ENCODE results near the gene ZC3HAV1L. TPM values are rescaled to one million over a fixed set of nuclear protein-coding genes. Genes with fewer than 3 reads are reported as not detected.
"Not testable (repeated sequence)": the region's sequence is repeated elsewhere in the genome, so short reads cannot be mapped to it uniquely, and the experiment has no call there.

The ZC3HAV1L gene
- total and polyA plus RNA-seq, 12 donors: 0.30 to 27.2 (median 13.0) TPM

DNA sequence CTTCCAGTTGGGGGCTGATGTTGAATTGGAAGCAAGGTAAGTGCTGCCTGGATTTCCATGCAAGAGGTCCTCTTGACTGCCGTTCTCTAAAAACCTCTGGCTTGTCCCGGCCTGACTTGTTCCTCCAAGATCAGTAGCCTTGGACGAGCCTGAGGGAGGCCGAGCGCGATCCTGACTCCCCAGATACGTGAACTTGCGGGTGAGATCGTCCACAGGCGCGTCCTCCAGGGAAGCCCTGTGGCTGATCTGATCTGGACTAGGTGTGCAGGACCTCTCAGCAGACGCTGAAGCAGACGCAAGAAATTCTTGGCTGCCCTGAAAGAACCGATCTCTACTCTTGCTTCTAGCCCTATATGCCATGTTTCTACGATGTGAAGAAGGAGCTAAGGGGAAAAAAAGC lies 44.0 kb upstream of the ZC3HAV1L start:
- no peak for TF ChIP-seq POLR2A (IDR thresholded peaks at IDR 0.05)
- TF ChIP-seq, protein P1, sequence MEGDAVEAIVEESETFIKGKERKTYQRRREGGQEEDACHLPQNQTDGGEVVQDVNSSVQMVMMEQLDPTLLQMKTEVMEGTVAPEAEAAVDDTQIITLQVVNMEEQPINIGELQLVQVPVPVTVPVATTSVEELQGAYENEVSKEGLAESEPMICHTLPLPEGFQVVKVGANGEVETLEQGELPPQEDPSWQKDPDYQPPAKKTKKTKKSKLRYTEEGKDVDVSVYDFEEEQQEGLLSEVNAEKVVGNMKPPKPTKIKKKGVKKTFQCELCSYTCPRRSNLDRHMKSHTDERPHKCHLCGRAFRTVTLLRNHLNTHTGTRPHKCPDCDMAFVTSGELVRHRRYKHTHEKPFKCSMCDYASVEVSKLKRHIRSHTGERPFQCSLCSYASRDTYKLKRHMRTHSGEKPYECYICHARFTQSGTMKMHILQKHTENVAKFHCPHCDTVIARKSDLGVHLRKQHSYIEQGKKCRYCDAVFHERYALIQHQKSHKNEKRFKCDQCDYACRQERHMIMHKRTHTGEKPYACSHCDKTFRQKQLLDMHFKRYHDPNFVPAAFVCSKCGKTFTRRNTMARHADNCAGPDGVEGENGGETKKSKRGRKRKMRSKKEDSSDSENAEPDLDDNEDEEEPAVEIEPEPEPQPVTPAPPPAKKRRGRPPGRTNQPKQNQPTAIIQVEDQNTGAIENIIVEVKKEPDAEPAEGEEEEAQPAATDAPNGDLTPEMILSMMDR (IDR thresholded peaks at IDR 0.05): no peak
- Histone ChIP-seq H3K4me3 (no peak overlapping the region), H3K27me3 (no peaks in the 10 kb centered on the region), H3K4me1 (replicated peaks in 1 of 2) (peaks cover 0 to 1% of the 10 kb centered on the region in 2 donors), H3K36me3 (replicated peaks in 1 of 2) (peaks cover 0 to 95% of the 10 kb centered on the region in 2 donors), H3K27ac (no peak overlapping the region), H3K9me3 (replicated peaks in 1 of 3) (no peaks in the 10 kb centered on the region)
- WGBS, 4 donors: 93 to 96% (median 94%) methylated on average over 15 of the region's 15 CpGs
- DNase-seq: no peak
- intact Hi-C loops (cut with DNase I): loop anchor here (10.0 kb wide), 1 partner anchor 195 kb away; no protein-coding TSS in a partner anchor

DNA sequence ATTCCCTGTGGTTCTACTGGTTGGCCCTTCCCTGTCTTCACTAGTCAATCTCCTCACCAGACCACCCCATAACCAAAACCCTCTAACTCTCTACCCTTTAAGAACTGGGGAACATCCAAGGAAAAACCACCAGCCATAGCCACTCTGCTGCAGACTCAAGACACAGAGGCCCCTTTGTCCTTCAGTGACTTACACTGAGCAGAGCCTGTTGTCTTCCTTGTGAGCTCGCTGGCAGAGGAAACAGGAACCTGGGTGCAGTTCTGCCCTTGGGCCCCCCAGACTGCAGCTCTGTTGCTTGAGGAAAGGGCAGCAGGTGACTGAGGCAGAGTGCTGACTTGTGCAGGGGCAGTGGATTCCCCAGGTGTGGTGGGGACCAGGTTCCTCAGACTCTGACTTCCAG lies 43.1 kb upstream of the ZC3HAV1L start:
- Histone ChIP-seq H3K4me3 (no peak overlapping the region), H3K4me1 (replicated peaks in 1 of 2) (peaks cover 0 to 6% of the 10 kb centered on the region in 2 donors), H3K27ac (no peak overlapping the region), H3K27me3 (no peaks in the 10 kb centered on the region), H3K9me3 (replicated peaks in 1 of 3) (no peaks in the 10 kb centered on the region), H3K36me3 (replicated peaks in 1 of 2) (peaks cover 0 to 90% of the 10 kb centered on the region in 2 donors)
- intact Hi-C loops (cut with DNase I): loop anchor here (10.0 kb wide), 1 partner anchor 194 kb away; no protein-coding TSS in a partner anchor
- WGBS, 4 donors: 77 to 100% (median 89%) methylated on average over 1 of the region's 1 CpG
- DNase-seq: no peak
- no peak for TF ChIP-seq POLR2A (IDR thresholded peaks at IDR 0.05)
- TF ChIP-seq, protein P1 (IDR thresholded peaks at IDR 0.05): no peak

DNA sequence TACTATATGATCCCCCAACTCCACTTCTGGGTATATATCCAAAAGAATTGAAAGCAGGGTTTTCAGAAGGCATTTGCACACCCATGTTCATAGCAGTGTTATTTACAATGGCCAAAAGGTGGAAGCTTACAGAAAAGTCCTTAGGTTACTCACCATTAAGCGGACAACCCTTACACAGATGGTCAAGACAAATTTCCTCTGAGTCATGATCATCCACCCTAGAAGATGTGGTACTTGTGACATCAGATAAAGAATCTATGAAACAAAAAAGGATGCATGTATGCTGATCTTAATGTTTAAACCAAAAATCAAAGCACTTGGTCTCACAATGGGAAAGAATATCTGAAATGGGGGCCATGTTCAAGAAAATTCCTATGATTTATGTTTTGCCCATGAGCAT lies 42.6 kb upstream of the ZC3HAV1L start:
- 92 to 100% (median 93%) methylated on average over 1 of the region's 1 CpG for WGBS, 4 donors
- TF ChIP-seq, protein P1 (IDR thresholded peaks at IDR 0.05): no peak
- TF ChIP-seq POLR2A (IDR thresholded peaks at IDR 0.05): no peak
- DNase-seq: no peak
- Histone ChIP-seq H3K36me3 (replicated peaks in 1 of 2) (peaks cover 0 to 90% of the 10 kb centered on the region in 2 donors), H3K4me1 (replicated peaks in 1 of 2) (peaks cover 0 to 6% of the 10 kb centered on the region in 2 donors), H3K9me3 (replicated peaks in 1 of 3) (no peaks in the 10 kb centered on the region), H3K4me3 (no peak overlapping the region), H3K27me3 (no peaks in the 10 kb centered on the region), H3K27ac (no peak overlapping the region)
- intact Hi-C loops (cut with DNase I): loop anchor here (10.0 kb wide), 1 partner anchor 194 kb away; no protein-coding TSS in a partner anchor

DNA sequence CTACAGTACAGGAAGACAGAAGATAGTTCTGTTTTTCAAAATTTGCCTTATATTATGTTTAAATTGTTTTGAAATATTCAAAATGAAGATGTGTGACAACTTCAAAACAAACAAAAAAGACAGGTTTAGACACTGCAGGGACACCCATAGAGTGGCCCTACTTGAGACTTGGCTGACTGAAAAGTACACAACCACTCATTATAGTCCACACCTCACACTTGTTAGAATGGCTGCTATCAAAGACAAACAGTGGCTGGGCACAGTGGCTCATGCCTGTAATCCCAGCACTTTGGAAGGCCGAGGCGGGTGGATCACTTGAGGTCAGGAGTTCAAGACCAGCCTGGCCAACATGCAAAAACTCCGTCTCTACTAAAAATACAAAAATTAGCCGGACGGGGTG lies 41.9 kb upstream of the ZC3HAV1L start:
- H3K27me3 ChIP-seq; DNase-seq; H3K9me3 ChIP-seq (replicated peaks in 1 of 3); H3K27ac ChIP-seq; H3K4me1 ChIP-seq (replicated peaks in 1 of 2); H3K4me3 ChIP-seq: not testable (repeated sequence)
- WGBS, 4 donors: 80 to 88% (median 84%) methylated on average over 5 of the region's 5 CpGs
- peaks cover 0 to 91% of the 10 kb centered on the region in 2 donors for H3K36me3 ChIP-seq (replicated peaks in 1 of 2)
- intact Hi-C loops (cut with DNase I): loop anchor here (10.0 kb wide), 1 partner anchor 193 kb away; no protein-coding TSS in a partner anchor

All from adrenal gland (tissue), 12 donors.